HEK293 (cell line): ENCODE measurements around the gene CEACAM20.

Experiments used
- CTCF ChIP-seq: fragments of 450-650 bp; formaldehyde crosslinking; IDR thresholded peaks from 2 replicates; pipeline ENCODE4 v1.5.1; 2016; ENCODE audit warnings: missing biosample characterization, missing genetic modification characterization
- SP2 ChIP-seq: fragments of 450-650 bp; formaldehyde crosslinking; IDR thresholded peaks from 2 replicates; pipeline ENCODE4 v1.5.1; 2016; ENCODE audit warnings: missing biosample characterization, missing genetic modification characterization
- ZNF174 ChIP-seq: fragments of 450-650 bp; formaldehyde crosslinking; IDR thresholded peaks from 2 replicates; pipeline ENCODE4 v1.5.0; 2017; ENCODE audit warnings: missing biosample characterization, mild to moderate bottlenecking, missing genetic modification characterization
- ZNF510 ChIP-seq: fragments of 450-650 bp; formaldehyde crosslinking; IDR thresholded peaks from 2 replicates; pipeline ENCODE4 v1.5.1; 2018; ENCODE audit warnings: mild to moderate bottlenecking, missing genetic modification characterization, missing biosample characterization; ENCODE audit not compliant: insufficient replicate concordance
- ZNF626 ChIP-seq: fragments of 450-650 bp; sonication (Bioruptor Pico); formaldehyde crosslinking; IDR thresholded peaks from 2 replicates; pipeline ENCODE4 v1.5.1; 2018; ENCODE audit warnings: missing biosample characterization, missing genetic modification characterization, inconsistent platforms
- ZNF747 ChIP-seq: fragments of 450-650 bp; formaldehyde crosslinking; IDR thresholded peaks from 2 replicates; pipeline ENCODE4 v1.5.1; 2016; ENCODE audit warnings: missing biosample characterization, missing genetic modification characterization
- ZNF768 ChIP-seq: fragments of 450-650 bp; formaldehyde crosslinking; IDR thresholded peaks from 2 replicates; pipeline ENCODE4 v1.5.1; 2018; ENCODE audit warnings: missing biosample characterization, mild to moderate bottlenecking, missing genetic modification characterization

GRCh38 chr19:44570603-44570983 is 41.1 kb upstream of the CEACAM20 start:
- TF ChIP-seq ZNF626 (tag by site-specific recombination) (no peak), CTCF (tag by site-specific recombination) (no peak), ZNF747 (tag by site-specific recombination) (no peak), ZNF174 (tag by site-specific recombination) (no peak), ZNF768 (tag by site-specific recombination) (no peak), SP2 (no peak), ZNF510 (tag by site-specific recombination) (no peak)
